22Rv1 (cell line): ENCODE results near the gene TOM1L1.

ENCODE experiments used
- H3K27ac ChIP-seq: fragments of 450-650 bp; 2 replicates; pipeline ENCODE4 v1.5.1; 2017
- ZFX ChIP-seq: fragments of 450-650 bp; IDR thresholded peaks from 2 replicates; pipeline ENCODE4 v1.6.1; 2017; ENCODE audit warnings: antibody characterized with exemption, borderline replicate concordance
- TF ChIP-seq, protein P1 (sequence below): fragments of 450-650 bp; IDR thresholded peaks from 2 replicates; pipeline ENCODE4 v1.5.1; 2017; ENCODE audit warnings: mild to moderate bottlenecking

TOM1L1 gene

DNA sequence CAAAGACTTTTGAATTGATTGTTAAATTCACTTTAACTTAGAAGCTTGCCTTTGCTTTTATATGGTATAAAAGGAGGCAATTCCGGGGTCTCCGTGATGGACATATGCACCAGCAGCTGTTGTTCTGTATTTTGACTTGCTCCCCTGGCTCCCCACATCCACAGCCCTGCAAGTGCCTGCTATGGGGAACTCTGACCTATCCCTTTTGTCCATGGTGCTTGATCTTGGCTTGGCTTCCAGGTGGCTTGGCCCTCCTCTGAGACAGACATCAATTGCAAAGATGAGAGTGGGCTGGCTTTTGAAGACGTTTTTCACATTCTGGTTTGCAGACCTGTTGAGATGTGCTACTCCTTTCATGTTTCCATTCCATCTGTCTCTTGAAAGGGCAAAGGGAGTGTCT, 26.9 kb downstream of the TOM1L1 start:
- no peak for TF ChIP-seq ZFX
- TF ChIP-seq, protein P1, sequence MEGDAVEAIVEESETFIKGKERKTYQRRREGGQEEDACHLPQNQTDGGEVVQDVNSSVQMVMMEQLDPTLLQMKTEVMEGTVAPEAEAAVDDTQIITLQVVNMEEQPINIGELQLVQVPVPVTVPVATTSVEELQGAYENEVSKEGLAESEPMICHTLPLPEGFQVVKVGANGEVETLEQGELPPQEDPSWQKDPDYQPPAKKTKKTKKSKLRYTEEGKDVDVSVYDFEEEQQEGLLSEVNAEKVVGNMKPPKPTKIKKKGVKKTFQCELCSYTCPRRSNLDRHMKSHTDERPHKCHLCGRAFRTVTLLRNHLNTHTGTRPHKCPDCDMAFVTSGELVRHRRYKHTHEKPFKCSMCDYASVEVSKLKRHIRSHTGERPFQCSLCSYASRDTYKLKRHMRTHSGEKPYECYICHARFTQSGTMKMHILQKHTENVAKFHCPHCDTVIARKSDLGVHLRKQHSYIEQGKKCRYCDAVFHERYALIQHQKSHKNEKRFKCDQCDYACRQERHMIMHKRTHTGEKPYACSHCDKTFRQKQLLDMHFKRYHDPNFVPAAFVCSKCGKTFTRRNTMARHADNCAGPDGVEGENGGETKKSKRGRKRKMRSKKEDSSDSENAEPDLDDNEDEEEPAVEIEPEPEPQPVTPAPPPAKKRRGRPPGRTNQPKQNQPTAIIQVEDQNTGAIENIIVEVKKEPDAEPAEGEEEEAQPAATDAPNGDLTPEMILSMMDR, result no peak
- no peak overlapping the region for H3K27ac ChIP-seq

DNA sequence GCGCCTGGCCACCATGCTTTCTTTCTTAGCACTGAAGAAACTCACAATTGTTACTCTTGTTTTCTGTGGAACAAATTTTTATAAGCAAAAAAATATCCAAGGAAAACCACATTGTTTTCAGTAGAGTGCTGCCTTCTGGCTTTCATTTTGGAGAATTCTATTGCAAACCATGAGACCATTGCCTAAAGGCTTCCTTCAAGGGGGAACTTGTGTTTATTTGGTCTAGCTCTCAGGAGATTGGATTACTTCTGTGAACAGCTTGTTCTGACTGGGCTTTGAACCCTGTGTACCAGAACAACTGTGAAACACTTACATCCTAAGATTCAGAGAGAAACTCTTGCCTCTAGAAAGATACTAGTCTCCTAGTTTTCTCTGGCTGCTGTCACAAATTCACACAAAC, 32.1 kb downstream of the TOM1L1 start:
- TF ChIP-seq, protein P1, result no peak
- TF ChIP-seq ZFX, result no peak
- H3K27ac ChIP-seq, result no peak overlapping the region

DNA sequence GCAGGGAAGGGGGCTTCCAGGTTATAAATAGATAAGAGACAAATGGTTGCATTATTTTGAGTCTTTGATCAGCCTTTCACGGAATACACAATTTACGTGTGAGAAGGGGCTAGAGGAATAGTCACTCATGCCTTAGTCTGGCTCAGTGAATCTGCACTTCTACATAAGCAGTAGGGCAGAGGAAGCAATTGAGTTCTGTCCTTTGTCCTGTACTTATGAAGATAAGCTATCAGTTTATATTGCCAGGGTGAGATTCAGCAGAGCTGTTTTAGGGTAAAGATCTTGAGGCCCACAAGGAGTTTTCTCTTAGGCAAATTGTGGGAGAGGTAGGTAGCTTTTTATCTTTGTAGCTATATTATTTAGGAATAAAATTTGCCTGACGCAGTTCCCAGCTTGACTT, 33.3 kb downstream of the TOM1L1 start:
- H3K27ac ChIP-seq, result no peak overlapping the region
- TF ChIP-seq, protein P1, result no peak
- TF ChIP-seq ZFX, result no peak

DNA sequence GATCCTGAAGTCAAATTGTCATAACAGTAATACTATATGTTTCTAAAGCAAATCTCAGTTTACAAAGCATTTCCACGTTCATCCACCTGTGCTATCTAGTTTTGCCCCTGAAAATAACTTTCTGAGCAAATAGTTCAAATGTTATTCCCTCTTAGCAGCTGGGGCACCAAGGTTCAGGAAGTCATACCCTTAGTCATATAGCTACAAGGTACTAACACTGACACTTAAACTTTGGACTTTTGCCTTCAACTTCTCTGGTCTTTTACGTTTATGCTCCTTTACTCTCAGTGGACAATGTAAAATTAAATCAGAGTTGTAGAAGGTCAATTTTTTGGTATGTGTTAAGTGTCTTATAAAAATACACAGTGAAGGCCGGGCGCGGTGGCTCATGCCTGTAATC, 34.8 kb downstream of the TOM1L1 start:
- H3K27ac ChIP-seq, result no peak overlapping the region
- TF ChIP-seq ZFX, result no peak
- TF ChIP-seq, protein P1, result no peak

- TF ChIP-seq, protein P1, result no peak
- no peak for TF ChIP-seq ZFX
- no peak overlapping the region for H3K27ac ChIP-seq
Measured at GRCh38 chr17:54937018-54937417, 36.4 kb downstream of the TOM1L1 start.

GRCh38 chr17:54937426-54937825, 36.8 kb downstream of the TOM1L1 start:
- TF ChIP-seq, protein P1, result no peak
- TF ChIP-seq ZFX, result no peak
- H3K27ac ChIP-seq, result no peak overlapping the region

- H3K27ac ChIP-seq, result no peak overlapping the region
- TF ChIP-seq, protein P1, result no peak
Measured at GRCh38 chr17:54941285-54941684, 40.6 kb downstream of the TOM1L1 start.
